HCT116 (cell line): ENCODE results near the gene PDE10A. TPM values are rescaled to one million over a fixed set of nuclear protein-coding genes. Genes with fewer than 3 reads are reported as not detected.

Experiments used
- ATAC-seq: fragments of 200-7000 bp; cut with Tn5 transposase; 2 replicates; pipeline ENCODE4 v1.9.1; 2020; ENCODE audit warnings: mild to moderate bottlenecking, moderate library complexity
- BruUV-seq: library from RNA; stranded (reverse); fragments of 400-500 nt; replicated peaks from 2 replicates; lab custom pipeline; 2021; lab: Mats Ljungman, UMichigan
- CTCF ChIA-PET: fragments of 300-600 bp; sonication (Branson Sonifier 250); formaldehyde crosslinking; loops from one replicate; lab custom pipeline; 2021; ENCODE audit warnings: antibody characterized with exemption; lab: Charles Lee
- POLR2A ChIA-PET: fragments of 300-600, 350-600 bp; sonication (Branson Sonifier 250); formaldehyde crosslinking; loops from one replicate; lab custom pipeline; 2021; ENCODE audit warnings: antibody characterized with exemption; lab: Charles Lee
- RAD21 ChIA-PET, 2 experiments: fragments of 300-600 bp; sonication (Branson Sonifier 250); formaldehyde crosslinking; loops; one replicate each; lab custom pipeline; 2023; ENCODE audit warnings: low total read pairs in 2 of 2; ENCODE audit not compliant: uncharacterized antibody in 2 of 2, unreplicated experiment in 2 of 2, low non-redundant PET in 1 of 2; lab: Charles Lee
- DNase-seq: peaks from one replicate; pipeline ENCODE4 v3.0.0-alpha.2; 2010; ENCODE audit warnings: low read depth, low spot score
- H2AFZ ChIP-seq: fragments of 200-600 bp; shearing (Covaris generic), sonication (generic); 2 replicates; pipeline ENCODE4 v1.6.1; 2017; ENCODE audit warnings: low read depth, mixed run types, mixed read lengths, antibody characterized with exemption, low read length; ENCODE audit not compliant: poor library complexity, severe bottlenecking
- H3K27ac ChIP-seq: 2 replicates; pipeline ENCODE4 v1.5.1; 2012; ENCODE audit warnings: low read depth, low read length
- H3K27me3 ChIP-seq: fragments of 200-600 bp; sonication (generic); 2 replicates; pipeline ENCODE4 v1.6.1; 2016; ENCODE audit warnings: mixed run types, low read length, mixed read lengths; ENCODE audit not compliant: insufficient read depth
- H3K36me3 ChIP-seq, 2 experiments: fragments of 200-500 bp in 1 of 2; fragments of 200-600 bp in 1 of 2; sonication (Bioruptor generic) in 1 of 2; sonication (generic) in 1 of 2; 2 replicates each; pipeline versions ENCODE4 v1.5.1 to v1.6.1; 2014 to 2016; ENCODE audit warnings: low read length in 2 of 2, inconsistent platforms in 1 of 2, mixed read lengths in 1 of 2, mixed run types in 1 of 2; ENCODE audit not compliant: insufficient read depth in 2 of 2, control insufficient read depth in 1 of 2
- H3K4me1 ChIP-seq, 2 experiments: fragments of 200-600 bp in 1 of 2; sonication (generic) in 1 of 2; 2 replicates each; pipeline versions ENCODE4 v1.5.1 to v1.6.1; 2012 to 2017; ENCODE audit warnings: low read length in 2 of 2, inconsistent platforms in 1 of 2, mild to moderate bottlenecking in 1 of 2, mixed read lengths in 1 of 2, mixed run types in 1 of 2, moderate library complexity in 1 of 2; ENCODE audit not compliant: insufficient read depth in 2 of 2, control insufficient read depth in 1 of 2
- H3K4me2 ChIP-seq: fragments of 200-600 bp; sonication (generic); 2 replicates; pipeline ENCODE4 v1.6.1; 2017; ENCODE audit warnings: mixed run types, low read length, mixed read lengths
- H3K4me3 ChIP-seq, 2 experiments: fragments of 200-600 bp in 1 of 2; sonication (generic) in 1 of 2; replicated peaks in 1 of 2; 2 replicates each; pipeline ENCODE4 v1.5.1; 2011 to 2016; ENCODE audit warnings: low read length in 2 of 2, control low read depth in 1 of 2, low read depth in 1 of 2, mild to moderate bottlenecking in 1 of 2, mixed read lengths in 1 of 2, mixed run types in 1 of 2
- H3K79me2 ChIP-seq: fragments of 200-600 bp; sonication (generic); 2 replicates; pipeline ENCODE4 v1.6.1; 2017; ENCODE audit warnings: mild to moderate bottlenecking, mixed run types, low read length, moderate library complexity, mixed read lengths; ENCODE audit not compliant: insufficient read depth
- H3K9ac ChIP-seq: fragments of 200-600 bp; sonication (generic); 2 replicates; pipeline ENCODE4 v1.6.1; 2016; ENCODE audit warnings: low read length, mixed read lengths
- H3K9me2 ChIP-seq: fragments of 200-600 bp; sonication (generic), shearing (Covaris generic); 2 replicates; pipeline ENCODE4 v1.6.1; 2017; ENCODE audit warnings: mixed run types, mild to moderate bottlenecking, moderate library complexity; ENCODE audit not compliant: insufficient read depth
- H3K9me3 ChIP-seq, 2 experiments: fragments of 200-500 bp in 1 of 2; fragments of 200-600 bp in 1 of 2; sonication (Bioruptor generic) in 1 of 2; sonication (generic) in 1 of 2; 2 replicates each; pipeline ENCODE4 v1.6.1; 2014 to 2017; ENCODE audit warnings: low read length in 2 of 2, mixed read lengths in 2 of 2, inconsistent platforms in 1 of 2, low read depth in 1 of 2, mild to moderate bottlenecking in 1 of 2, mixed run types in 1 of 2, moderate library complexity in 1 of 2; ENCODE audit not compliant: control insufficient read depth in 1 of 2, insufficient read depth in 1 of 2
- H4K20me1 ChIP-seq: fragments of 200-600 bp; sonication (generic), shearing (Covaris generic); 2 replicates; pipeline ENCODE4 v1.6.1; 2017; ENCODE audit warnings: mixed run types, mild to moderate bottlenecking, moderate library complexity; ENCODE audit not compliant: insufficient read depth
- CBX3 ChIP-seq: IDR thresholded peaks from 2 replicates; pipeline ENCODE4 v1.6.1; 2012; ENCODE audit warnings: low read depth
- CEBPB ChIP-seq: IDR thresholded peaks from 2 replicates; pipeline ENCODE4 v1.6.1; 2012; ENCODE audit warnings: low read depth
- EGR1 ChIP-seq: IDR thresholded peaks from 2 replicates; pipeline ENCODE4 v1.6.1; 2012; ENCODE audit warnings: low read depth
- ELF1 ChIP-seq: IDR thresholded peaks from 2 replicates; pipeline ENCODE4 v1.6.1; 2012; ENCODE audit warnings: low read depth, borderline replicate concordance
- EZH2phosphoT487 ChIP-seq: fragments of 200-600 bp; IDR thresholded peaks from 2 replicates; pipeline ENCODE4 v1.6.1; 2018; ENCODE audit warnings: antibody characterized with exemption, borderline replicate concordance
- RAD21 ChIP-seq: IDR thresholded peaks from 2 replicates; pipeline ENCODE4 v1.6.1; 2012; ENCODE audit warnings: low read depth, mild to moderate bottlenecking
- REST ChIP-seq: IDR thresholded peaks from 2 replicates; pipeline ENCODE4 v1.6.1; 2012; ENCODE audit warnings: low read depth
- SIN3A ChIP-seq: IDR thresholded peaks from 2 replicates; pipeline ENCODE4 v1.6.1; 2012; ENCODE audit warnings: low read depth
- SP1 ChIP-seq: IDR thresholded peaks from 2 replicates; pipeline ENCODE4 v1.6.1; 2012; ENCODE audit warnings: low read depth
- TCF7L2 ChIP-seq: IDR thresholded peaks from 2 replicates; pipeline ENCODE4 v1.7.0; 2011; ENCODE audit warnings: borderline replicate concordance, inconsistent platforms; ENCODE audit not compliant: insufficient read depth, insufficient read length; ENCODE audit errors: extremely low read depth
- ZFX ChIP-seq: fragments of 450-650 bp; IDR thresholded peaks from 2 replicates; pipeline ENCODE4 v1.6.1; 2017
- ZNF274 ChIP-seq: fragments of 200-500 bp; sonication (Bioruptor generic); IDR thresholded peaks from 2 replicates; pipeline ENCODE4 v1.6.1; 2014; ENCODE audit warnings: mild to moderate bottlenecking, low read depth, low read length, inconsistent platforms
- intact Hi-C: fragments of 100-400 bp; cut with micrococcal nuclease; formaldehyde crosslinking; loops from 2 replicates; pipeline ENCODE4 v1.10.0; 2022
- total RNA-seq: library from RNA; stranded (reverse); gene quantifications from one replicate; pipeline ENCODE4 v1.2.1, GENCODE V29; 2021; ENCODE audit not compliant: unreplicated experiment
- TF ChIP-seq, protein P1 (sequence below): IDR thresholded peaks from 2 replicates; pipeline ENCODE4 v1.6.1; 2012
- TF ChIP-seq, protein P2 (sequence below): IDR thresholded peaks from 2 replicates; pipeline ENCODE4 v1.6.1; 2011; ENCODE audit warnings: mild to moderate bottlenecking, low read length, moderate library complexity; ENCODE audit not compliant: insufficient replicate concordance; ENCODE audit errors: extremely low read depth

Gene PDE10A
- total RNA-seq, 1 experiment from 2014 or later, result 0.37 TPM

DNA sequence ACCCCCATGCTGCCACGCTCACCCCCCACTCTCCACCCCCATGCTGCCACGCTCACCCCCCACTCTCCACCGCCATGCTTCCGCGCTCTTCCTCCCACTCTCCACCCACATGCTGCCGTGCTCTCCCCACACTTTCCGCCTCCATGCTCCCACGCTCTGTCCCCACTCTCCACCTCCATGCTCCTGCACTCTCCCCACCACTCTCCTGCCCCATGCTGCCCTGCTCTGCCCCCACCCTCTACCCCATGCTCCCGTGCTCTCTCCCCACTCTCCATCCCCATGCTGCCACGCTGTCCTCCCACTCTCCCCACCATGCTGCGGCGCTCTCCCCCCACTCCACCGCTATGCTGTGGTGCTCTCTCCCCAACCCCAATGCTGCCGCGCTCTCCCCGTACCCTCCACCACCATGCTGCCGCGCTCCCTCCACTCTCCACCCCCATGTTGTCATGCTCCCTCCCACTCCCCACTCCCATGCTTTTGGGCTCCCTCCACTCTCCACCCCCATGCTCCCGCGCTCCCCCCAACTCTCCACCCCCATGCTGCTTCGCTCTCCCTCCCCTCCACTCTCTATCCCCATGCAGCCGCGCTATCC lies 46.0 kb upstream of the PDE10A start:
- H3K9me2 ChIP-seq, result no peaks in the 10 kb centered on the region
- intact Hi-C loops, result no loop called here
- no peak overlapping the region for H3K9ac ChIP-seq
- H3K9me3 ChIP-seq, result no peaks in the 10 kb centered on the region
- no peak overlapping the region for H3K4me2 ChIP-seq
- no peak for ATAC-seq
- no peak overlapping the region for H3K27ac ChIP-seq
- POLR2A ChIA-PET, result no interaction called here
- H3K4me1 ChIP-seq, result no peaks in the 10 kb centered on the region
- BruUV-seq, result no TSS peak
- CTCF ChIA-PET, result no interaction called here
- H4K20me1 ChIP-seq, result no peaks in the 10 kb centered on the region
- TF ChIP-seq, protein P1, sequence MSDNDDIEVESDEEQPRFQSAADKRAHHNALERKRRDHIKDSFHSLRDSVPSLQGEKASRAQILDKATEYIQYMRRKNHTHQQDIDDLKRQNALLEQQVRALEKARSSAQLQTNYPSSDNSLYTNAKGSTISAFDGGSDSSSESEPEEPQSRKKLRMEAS, result no peak
- TF ChIP-seq EGR1, result no peak
- TF ChIP-seq CEBPB, result no peak
- TF ChIP-seq EZH2phosphoT487, result no peak
- TF ChIP-seq REST, result no peak
- no peak for TF ChIP-seq RAD21
- no peak for TF ChIP-seq SIN3A
- TF ChIP-seq CBX3, result no peak
- TF ChIP-seq ELF1, result no peak
- TF ChIP-seq ZFX, result no peak
- TF ChIP-seq TCF7L2, result no peak
- no peak for TF ChIP-seq ZNF274
- TF ChIP-seq SP1, result no peak
- TF ChIP-seq, protein P2, sequence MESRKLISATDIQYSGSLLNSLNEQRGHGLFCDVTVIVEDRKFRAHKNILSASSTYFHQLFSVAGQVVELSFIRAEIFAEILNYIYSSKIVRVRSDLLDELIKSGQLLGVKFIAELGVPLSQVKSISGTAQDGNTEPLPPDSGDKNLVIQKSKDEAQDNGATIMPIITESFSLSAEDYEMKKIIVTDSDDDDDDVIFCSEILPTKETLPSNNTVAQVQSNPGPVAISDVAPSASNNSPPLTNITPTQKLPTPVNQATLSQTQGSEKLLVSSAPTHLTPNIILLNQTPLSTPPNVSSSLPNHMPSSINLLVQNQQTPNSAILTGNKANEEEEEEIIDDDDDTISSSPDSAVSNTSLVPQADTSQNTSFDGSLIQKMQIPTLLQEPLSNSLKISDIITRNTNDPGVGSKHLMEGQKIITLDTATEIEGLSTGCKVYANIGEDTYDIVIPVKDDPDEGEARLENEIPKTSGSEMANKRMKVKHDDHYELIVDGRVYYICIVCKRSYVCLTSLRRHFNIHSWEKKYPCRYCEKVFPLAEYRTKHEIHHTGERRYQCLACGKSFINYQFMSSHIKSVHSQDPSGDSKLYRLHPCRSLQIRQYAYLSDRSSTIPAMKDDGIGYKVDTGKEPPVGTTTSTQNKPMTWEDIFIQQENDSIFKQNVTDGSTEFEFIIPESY, result no peak
- TF ChIP-seq, all 23 proteins: peak for 0
- no peak overlapping the region for H2AFZ ChIP-seq
- RAD21 ChIA-PET, result no interaction called here
- H3K36me3 ChIP-seq, result no peaks in the 10 kb centered on the region
- DNase-seq, result no peak
- no peaks in the 10 kb centered on the region for H3K79me2 ChIP-seq
- no peaks in the 10 kb centered on the region for H3K27me3 ChIP-seq
- H3K4me3 ChIP-seq, result no peak overlapping the region
